A549 treated with Mapracorat at 1 μM for 4 hours (cell line): Measurements from ENCODE around the gene RGPD5. TPM values are rescaled to one million over a fixed set of nuclear protein-coding genes. Genes with fewer than 3 reads are reported as not detected.

Experiments used
- total RNA-seq: library from RNA; stranded (reverse); fragments of 200-300 nt; extraction: Qiagen RNA extraction; gene quantifications from 5 replicates; pipeline ENCODE4 v1.2.3, GENCODE V29; 2022

The RGPD5 gene
- total RNA-seq, result 4.2 to 7.8 TPM (median 4.8 TPM) in 5 replicates

GRCh38 chr2:109794074-109794737 is at the start of gene RGPD5:
Gene RGPD5 (plus strand): TSS chr2:109794305. CDS start chr2:109794466, 161 bp downstream.

DNA sequence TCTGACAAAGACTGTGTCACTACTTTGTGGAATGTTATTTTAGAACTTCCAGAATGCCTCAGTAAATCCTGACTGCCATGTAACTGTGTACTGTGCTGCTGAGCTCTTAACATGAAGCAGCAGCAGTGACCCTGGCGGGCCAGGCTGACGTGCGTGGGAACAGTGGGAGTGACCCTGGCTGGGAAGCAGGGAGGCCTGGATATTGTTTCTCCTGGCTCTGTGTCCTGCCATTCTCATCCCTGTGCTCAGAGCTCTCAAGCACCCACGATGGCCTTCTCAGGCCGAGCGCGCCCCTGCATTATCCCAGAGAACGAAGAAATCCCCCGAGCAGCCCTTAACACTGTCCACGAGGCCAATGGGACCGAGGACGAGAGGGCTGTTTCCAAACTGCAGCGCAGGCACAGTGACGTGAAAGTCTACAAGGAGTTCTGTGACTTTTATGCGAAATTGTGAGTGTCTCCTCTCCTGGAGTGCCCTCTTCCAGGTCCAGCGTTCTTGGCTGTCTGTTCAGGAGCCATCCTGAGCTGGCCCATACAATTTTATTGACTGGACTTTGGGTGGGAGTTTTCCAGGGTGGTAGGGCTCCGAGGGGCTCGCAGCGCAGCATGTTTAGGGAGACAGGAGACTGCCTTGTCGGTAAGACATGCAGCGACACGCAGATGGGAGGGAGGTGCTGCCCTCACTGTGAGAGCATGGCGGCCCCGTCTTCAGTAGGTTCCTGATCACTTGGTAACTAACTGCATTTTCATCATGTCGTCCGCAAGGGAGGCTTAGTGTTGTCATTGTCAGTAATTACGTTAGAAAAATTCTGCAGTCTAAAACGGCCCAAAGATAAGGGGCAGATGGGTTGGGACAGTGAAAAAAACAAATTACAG is 104.6 kb downstream of the RGPD5 start, which contains the start of gene LIMS3:
Gene LIMS3, plus strand, starts transcription at position 227 of the 875 bp plus-strand sequence. Its CDS starts 41 bp downstream, at position 268.

Other genes with a start within 250 kb of the RGPD5 start
- 34.6 to 47.0 TPM (median 44.9 TPM) in 5 replicates for gene SEPTIN10, start 180.3 kb upstream of the RGPD5 start, total RNA-seq
- gene SOWAHC, start 179.9 kb upstream of the RGPD5 start, total RNA-seq, result 7.6 to 10.5 TPM (median 10.3 TPM) in 5 replicates
- gene LIMS3, start 104.4 kb downstream of the RGPD5 start, total RNA-seq, result not detected in 5 replicates